ENCODE data around the gene ABTB2. TPM values are rescaled to one million over a fixed set of nuclear protein-coding genes. Genes with fewer than 3 reads are reported as not detected.
A peak's percentile ranks its signal among the peaks of the same experiment; 100 is the strongest.

ABTB2 gene
- total and polyA plus RNA-seq, 10 of the 15 experiments (the other 5 are each of a cell fraction or from before 2014, with no cell fraction given), result 0.13 to 2.1 (median 0.72) TPM

DNA sequence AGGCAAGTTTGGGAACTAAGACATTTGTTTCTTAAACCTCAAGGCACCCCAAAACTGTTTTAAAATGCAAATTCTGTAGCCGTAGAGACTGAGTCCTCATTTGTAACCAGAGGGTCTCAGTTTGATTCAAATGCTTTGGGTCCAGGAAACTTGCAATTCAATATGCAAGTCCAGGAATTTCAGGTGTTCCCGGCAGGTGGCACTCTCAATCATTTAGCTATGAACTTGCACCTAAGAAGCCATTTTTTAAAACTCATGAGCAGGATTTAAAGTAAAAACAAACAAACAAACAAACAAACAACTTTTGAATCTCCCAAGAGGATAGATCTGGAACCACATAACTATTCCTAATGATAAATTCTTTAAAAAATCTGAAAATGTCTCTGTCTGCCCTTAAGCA is 8.7 kb upstream of the ABTB2 start:
- no peak overlapping the region for H3K27ac ChIP-seq (ENCODE audit: control insufficient read depth, insufficient read depth)
- POLR2A ChIA-PET, result no interaction called here
- no peaks in the 10 kb centered on the region for H3K4me1 ChIP-seq (ENCODE audit: control insufficient read depth, insufficient read depth, low read length)
- 5% methylated on average over 2 of the region's 2 CpGs for WGBS (ENCODE audit: insufficient coverage, insufficient replicate concordance, low lambda C conversion rate, missing lambda C conversion rate)
- H3K9me3 ChIP-seq (replicated peaks; ENCODE audit: control insufficient read depth, insufficient read depth, low read length), result no peaks in the 10 kb centered on the region
- no peaks in the 10 kb centered on the region for H3K79me2 ChIP-seq (ENCODE audit: control insufficient read depth, insufficient read depth, low read length)
- BruUV-seq (replicated peaks), result no TSS peak
- in situ Hi-C loops (cut with MboI) (loop anchor here (5.0 kb wide), 1 partner anchor 126 kb away; no protein-coding TSS in a partner anchor), intact Hi-C loops (cut with micrococcal nuclease; ENCODE audit: unreplicated experiment) (loop anchor here (1.0 to 5.0 kb wide), 3 partner anchors 102 to 526 kb away; no protein-coding TSS in a partner anchor)
- H4K20me1 ChIP-seq (ENCODE audit: control insufficient read depth, insufficient read depth), result no peaks in the 10 kb centered on the region
- SMC1A ChIA-PET (ENCODE audit: uncharacterized antibody, unreplicated experiment), result interaction anchor here (0.8 to 4.0 kb wide), 12 partner anchors 18 to 379 kb away, joined by 3 to 34 read pairs (median 4); no protein-coding TSS in a partner anchor
- no peak overlapping the region for H2AFZ ChIP-seq (ENCODE audit: control insufficient read depth, low read depth, low read length)
- H3K36me3 ChIP-seq (ENCODE audit: control insufficient read depth in 2 of 2, insufficient read depth in 2 of 2, low read length in 1 of 2), result no peaks in the 10 kb centered on the region
- no peaks in the 10 kb centered on the region for H3K27me3 ChIP-seq (replicated peaks in 1 of 2; ENCODE audit: control insufficient read depth in 2 of 2, insufficient read depth in 2 of 2, low read length in 1 of 2)
- CTCF ChIA-PET, result interaction anchor here (0.8 to 8.8 kb wide), 21 partner anchors 9 to 370 kb away, joined by 3 to 177 read pairs (median 5); partner anchors contain the start of gene CAT
- DNase-seq (ENCODE audit: low read depth, low spot score), result no peak
- ATAC-seq, result no peak
- H3K9ac ChIP-seq (ENCODE audit: control insufficient read depth, insufficient read depth, low read length), result no peak overlapping the region
- H3K4me2 ChIP-seq (ENCODE audit: control insufficient read depth, insufficient read depth), result no peak overlapping the region
- no peak for FAIRE-seq
- no peak overlapping the region for H3K4me3 ChIP-seq
- RAD21 ChIA-PET (ENCODE audit: unreplicated experiment), result interaction anchor here (1.0 to 2.7 kb wide), 7 partner anchors 9 to 367 kb away, joined by 3 to 22 read pairs (median 8); partner anchors contain the start of gene ABTB2
- TF ChIP-seq CREM (IDR thresholded peaks at IDR 0.05; ENCODE audit: low read depth) (no peak), SMC3 (IDR thresholded peaks at IDR 0.05; ENCODE audit: borderline replicate concordance, low read length) (peak; percentile 78; the same call in 1 of the 2 replicates), NR2F1 (conservative IDR thresholded peaks at IDR 0.05) (no peak), HCFC1 (IDR thresholded peaks at IDR 0.05; ENCODE audit: low read length) (no peak), HDGF (IDR thresholded peaks at IDR 0.05) (no peak), ZNF207 (IDR thresholded peaks at IDR 0.05; ENCODE audit: borderline replicate concordance) (no peak), MYC (IDR thresholded peaks at IDR 0.05; ENCODE audit: insufficient read depth, insufficient read length, insufficient replicate concordance, low read length, severe bottlenecking) (no peak), GABPA (IDR thresholded peaks at IDR 0.05; ENCODE audit: low read depth) (no peak), NRF1 (conservative IDR thresholded peaks at IDR 0.05; ENCODE audit: low read depth, low read length) (no peak), LARP7 (IDR thresholded peaks at IDR 0.05) (no peak), EED (IDR thresholded peaks at IDR 0.05; ENCODE audit: low read depth) (no peak), IRF4 (IDR thresholded peaks at IDR 0.05; ENCODE audit: low read depth, low read length) (no peak)
- TF ChIP-seq, protein P1, sequence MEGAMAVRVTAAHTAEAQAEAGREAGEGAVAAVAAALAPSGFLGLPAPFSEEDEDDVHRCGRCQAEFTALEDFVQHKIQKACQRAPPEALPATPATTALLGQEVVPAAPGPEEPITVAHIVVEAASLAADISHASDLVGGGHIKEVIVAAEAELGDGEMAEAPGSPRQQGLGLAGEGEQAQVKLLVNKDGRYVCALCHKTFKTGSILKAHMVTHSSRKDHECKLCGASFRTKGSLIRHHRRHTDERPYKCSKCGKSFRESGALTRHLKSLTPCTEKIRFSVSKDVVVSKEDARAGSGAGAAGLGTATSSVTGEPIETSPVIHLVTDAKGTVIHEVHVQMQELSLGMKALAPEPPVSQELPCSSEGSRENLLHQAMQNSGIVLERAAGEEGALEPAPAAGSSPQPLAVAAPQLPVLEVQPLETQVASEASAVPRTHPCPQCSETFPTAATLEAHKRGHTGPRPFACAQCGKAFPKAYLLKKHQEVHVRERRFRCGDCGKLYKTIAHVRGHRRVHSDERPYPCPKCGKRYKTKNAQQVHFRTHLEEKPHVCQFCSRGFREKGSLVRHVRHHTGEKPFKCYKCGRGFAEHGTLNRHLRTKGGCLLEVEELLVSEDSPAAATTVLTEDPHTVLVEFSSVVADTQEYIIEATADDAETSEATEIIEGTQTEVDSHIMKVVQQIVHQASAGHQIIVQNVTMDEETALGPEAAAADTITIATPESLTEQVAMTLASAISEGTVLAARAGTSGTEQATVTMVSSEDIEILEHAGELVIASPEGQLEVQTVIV (IDR thresholded peaks at IDR 0.05; ENCODE audit: borderline replicate concordance, partially characterized antibody), result no peak
- TF ChIP-seq, protein P2, sequence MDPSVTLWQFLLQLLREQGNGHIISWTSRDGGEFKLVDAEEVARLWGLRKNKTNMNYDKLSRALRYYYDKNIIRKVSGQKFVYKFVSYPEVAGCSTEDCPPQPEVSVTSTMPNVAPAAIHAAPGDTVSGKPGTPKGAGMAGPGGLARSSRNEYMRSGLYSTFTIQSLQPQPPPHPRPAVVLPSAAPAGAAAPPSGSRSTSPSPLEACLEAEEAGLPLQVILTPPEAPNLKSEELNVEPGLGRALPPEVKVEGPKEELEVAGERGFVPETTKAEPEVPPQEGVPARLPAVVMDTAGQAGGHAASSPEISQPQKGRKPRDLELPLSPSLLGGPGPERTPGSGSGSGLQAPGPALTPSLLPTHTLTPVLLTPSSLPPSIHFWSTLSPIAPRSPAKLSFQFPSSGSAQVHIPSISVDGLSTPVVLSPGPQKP (IDR thresholded peaks at IDR 0.05; ENCODE audit: low read depth, low read length), result no peak
- TF ChIP-seq, protein P3, sequence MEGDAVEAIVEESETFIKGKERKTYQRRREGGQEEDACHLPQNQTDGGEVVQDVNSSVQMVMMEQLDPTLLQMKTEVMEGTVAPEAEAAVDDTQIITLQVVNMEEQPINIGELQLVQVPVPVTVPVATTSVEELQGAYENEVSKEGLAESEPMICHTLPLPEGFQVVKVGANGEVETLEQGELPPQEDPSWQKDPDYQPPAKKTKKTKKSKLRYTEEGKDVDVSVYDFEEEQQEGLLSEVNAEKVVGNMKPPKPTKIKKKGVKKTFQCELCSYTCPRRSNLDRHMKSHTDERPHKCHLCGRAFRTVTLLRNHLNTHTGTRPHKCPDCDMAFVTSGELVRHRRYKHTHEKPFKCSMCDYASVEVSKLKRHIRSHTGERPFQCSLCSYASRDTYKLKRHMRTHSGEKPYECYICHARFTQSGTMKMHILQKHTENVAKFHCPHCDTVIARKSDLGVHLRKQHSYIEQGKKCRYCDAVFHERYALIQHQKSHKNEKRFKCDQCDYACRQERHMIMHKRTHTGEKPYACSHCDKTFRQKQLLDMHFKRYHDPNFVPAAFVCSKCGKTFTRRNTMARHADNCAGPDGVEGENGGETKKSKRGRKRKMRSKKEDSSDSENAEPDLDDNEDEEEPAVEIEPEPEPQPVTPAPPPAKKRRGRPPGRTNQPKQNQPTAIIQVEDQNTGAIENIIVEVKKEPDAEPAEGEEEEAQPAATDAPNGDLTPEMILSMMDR (IDR thresholded peaks at IDR 0.05 in 2 of 3, conservative IDR thresholded peaks at IDR 0.05 in 1 of 3; ENCODE audit: control insufficient read depth in 2 of 3, extremely low read depth in 1 of 3, insufficient read depth in 1 of 3, low read depth in 3 of 3, low read length in 3 of 3), result peak; percentile 45 to 55 (median 50); a peak in 5 of 6 replicates
- TF ChIP-seq, protein P4, sequence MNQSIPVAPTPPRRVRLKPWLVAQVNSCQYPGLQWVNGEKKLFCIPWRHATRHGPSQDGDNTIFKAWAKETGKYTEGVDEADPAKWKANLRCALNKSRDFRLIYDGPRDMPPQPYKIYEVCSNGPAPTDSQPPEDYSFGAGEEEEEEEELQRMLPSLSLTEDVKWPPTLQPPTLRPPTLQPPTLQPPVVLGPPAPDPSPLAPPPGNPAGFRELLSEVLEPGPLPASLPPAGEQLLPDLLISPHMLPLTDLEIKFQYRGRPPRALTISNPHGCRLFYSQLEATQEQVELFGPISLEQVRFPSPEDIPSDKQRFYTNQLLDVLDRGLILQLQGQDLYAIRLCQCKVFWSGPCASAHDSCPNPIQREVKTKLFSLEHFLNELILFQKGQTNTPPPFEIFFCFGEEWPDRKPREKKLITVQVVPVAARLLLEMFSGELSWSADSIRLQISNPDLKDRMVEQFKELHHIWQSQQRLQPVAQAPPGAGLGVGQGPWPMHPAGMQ (IDR thresholded peaks at IDR 0.05; ENCODE audit: borderline replicate concordance), result no peak
- TF ChIP-seq, protein P5, sequence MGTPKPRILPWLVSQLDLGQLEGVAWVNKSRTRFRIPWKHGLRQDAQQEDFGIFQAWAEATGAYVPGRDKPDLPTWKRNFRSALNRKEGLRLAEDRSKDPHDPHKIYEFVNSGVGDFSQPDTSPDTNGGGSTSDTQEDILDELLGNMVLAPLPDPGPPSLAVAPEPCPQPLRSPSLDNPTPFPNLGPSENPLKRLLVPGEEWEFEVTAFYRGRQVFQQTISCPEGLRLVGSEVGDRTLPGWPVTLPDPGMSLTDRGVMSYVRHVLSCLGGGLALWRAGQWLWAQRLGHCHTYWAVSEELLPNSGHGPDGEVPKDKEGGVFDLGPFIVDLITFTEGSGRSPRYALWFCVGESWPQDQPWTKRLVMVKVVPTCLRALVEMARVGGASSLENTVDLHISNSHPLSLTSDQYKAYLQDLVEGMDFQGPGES (IDR thresholded peaks at IDR 0.05), result no peak
